CD4-positive, alpha-beta T cell treated with Interleukin-4 for 4 hours (primary cell): ENCODE results near the gene SEMA3F.
"Not testable (repeated sequence)": the region's sequence is repeated elsewhere in the genome, so short reads cannot be mapped to it uniquely, and the experiment has no call there.

Experiments used
- DNase-seq: peaks from one replicate; pipeline ENCODE4 v3.0.0-alpha.2; 2020

Gene SEMA3F

DNA sequence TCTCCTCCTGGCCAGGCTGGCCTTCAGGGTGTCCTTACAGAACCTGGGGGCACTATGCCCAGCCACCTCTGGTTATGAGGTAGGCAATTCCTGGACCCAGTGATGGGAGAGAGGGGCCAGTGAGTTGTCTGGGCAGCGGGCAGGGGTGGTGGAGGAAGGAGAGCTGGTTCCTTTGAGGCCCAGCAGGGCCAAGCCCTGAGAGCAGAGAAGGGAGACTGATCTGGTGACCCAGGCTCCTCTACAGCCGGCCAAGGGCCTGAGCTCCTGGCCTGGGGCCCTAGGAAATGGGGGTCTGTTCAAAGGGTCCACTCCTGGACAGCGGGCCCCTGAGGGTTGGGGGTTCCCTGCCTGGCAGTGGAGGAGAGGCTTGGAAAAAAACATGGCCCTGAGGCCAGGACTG is 57.8 kb downstream of the SEMA3F start:
- no peak for DNase-seq

GRCh38 chr3:50213373-50213772 is 58.2 kb downstream of the SEMA3F start:
- DNase-seq, result no peak

GRCh38 chr3:50214824-50215223 is 59.7 kb downstream of the SEMA3F start:
- DNase-seq, result no peak

DNA sequence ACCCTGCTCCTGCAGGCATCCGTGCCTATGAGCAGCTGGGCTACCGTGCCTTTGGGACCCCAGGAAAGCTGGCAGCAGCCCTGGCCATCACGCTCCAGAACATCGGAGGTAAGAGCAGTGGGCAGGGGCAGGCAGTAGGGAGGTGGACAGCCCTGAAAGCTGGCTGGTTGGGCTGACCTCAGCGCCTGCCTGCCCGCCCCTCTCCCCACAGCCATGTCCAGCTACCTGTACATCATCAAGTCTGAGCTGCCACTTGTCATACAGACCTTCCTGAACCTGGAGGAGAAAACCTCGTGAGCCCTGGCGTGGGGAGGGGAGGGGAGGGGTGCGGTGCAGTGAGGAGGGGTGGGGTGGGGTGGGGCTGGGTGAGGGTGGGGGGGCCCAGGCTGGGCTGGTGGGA is 60.4 kb downstream of the SEMA3F start:
- no peak for DNase-seq

DNA sequence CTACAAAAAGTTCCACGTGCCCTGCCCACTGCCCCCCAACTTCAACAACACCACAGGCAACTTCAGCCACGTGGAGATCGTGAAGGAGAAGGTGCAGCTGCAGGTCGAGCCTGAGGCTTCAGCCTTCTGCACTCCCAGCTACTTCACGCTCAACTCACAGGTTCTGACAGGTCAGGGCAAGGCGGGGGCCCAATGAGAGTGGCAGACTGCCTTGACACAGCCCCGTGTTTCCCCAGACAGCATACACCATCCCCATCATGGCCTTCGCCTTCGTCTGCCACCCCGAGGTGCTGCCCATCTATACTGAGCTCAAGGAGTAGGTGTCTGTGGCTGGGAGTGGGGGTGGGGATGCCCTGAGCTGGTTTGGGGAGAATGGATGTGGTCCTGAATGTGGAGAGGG is 62.6 kb downstream of the SEMA3F start:
- DNase-seq, result no peak

GRCh38 chr3:50218448-50218847 is 63.3 kb downstream of the SEMA3F start:
- DNase-seq, result no peak

- no peak for DNase-seq
Observed at GRCh38 chr3:50219285-50219684, 64.2 kb downstream of the SEMA3F start.

GRCh38 chr3:50220109-50220508 is 65.0 kb downstream of the SEMA3F start:
- no peak for DNase-seq

- DNase-seq, result no peak
Observed at GRCh38 chr3:50221051-50221410, 65.9 kb downstream of the SEMA3F start.

DNA sequence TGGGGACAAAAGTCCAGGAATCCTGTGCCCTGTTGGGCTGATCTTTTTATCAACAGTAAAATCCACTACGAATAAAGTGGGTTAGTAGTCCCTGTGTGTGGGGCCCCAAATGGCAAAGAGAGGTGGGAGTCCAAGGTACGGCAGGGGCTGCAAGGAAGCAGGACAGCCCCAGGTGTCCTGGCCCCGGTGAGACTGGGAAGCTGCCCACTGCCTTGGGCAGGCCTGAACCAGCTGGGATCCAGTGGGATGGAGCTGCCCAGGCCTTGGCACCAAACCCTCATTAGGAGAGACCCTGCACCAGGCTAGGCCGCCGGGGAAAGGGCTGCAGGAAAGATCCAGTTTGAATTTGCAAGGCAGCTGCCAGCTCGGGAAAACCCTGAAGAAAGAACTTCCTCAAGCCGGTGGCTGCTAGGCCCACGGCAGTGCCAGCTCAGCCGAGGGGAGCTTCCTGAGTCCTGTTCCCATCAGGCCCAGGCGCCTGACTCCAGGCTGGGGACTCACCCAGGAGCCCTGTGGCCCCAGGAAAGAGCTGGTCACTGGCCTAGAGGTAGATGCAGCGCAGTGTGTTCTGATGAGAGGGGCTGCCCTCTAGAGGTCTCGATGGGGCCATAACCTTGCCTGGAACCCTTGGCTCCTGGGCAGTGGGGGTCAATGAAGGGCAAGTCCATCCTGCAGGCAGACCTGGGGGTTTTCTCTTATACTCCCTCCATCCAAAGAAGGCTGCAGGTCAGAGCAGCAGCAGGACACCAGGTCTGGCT is 66.5 kb downstream of the SEMA3F start:
- no peak for DNase-seq

DNA sequence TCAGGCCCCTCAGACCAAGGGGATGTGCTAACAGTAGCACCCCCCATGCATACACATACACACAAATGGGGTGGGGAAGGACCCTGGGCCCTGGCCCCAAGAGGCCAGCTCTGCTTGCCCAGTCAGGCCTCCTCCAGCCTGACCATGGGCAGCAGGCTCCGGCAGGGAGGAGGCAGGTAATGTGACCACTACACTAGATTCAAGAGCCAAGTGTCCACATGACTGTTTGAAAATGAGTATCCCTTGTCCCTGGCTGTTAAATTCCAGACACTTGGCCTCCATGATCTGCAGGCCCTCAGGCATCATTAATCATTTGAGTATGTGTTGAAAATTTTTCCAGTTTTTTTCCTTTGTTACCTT is 67.0 kb downstream of the SEMA3F start:
- no peak for DNase-seq

DNA sequence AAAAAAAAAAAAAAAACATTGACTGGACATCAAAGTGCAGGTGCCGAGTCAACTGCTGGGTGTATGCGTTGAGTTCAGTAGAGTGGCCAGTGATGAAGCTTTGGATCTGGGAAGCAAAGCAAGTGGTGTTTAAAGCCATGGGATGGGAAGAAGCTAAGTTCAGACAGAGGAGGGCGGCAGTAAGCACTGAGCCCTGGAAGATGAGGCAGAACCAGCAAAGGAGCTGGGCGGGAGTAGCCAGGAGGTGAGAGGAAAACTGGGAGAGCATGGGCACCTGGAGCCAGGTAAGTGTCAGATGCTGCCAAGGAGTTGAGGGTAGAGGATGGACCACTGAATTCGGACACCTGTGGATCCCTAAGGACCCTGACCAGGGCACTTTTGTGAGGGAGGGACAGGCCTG is 69.5 kb downstream of the SEMA3F start:
- no peak for DNase-seq

GRCh38 chr3:50226888-50227389 is 71.8 kb downstream of the SEMA3F start:
- DNase-seq, result no peak

DNA sequence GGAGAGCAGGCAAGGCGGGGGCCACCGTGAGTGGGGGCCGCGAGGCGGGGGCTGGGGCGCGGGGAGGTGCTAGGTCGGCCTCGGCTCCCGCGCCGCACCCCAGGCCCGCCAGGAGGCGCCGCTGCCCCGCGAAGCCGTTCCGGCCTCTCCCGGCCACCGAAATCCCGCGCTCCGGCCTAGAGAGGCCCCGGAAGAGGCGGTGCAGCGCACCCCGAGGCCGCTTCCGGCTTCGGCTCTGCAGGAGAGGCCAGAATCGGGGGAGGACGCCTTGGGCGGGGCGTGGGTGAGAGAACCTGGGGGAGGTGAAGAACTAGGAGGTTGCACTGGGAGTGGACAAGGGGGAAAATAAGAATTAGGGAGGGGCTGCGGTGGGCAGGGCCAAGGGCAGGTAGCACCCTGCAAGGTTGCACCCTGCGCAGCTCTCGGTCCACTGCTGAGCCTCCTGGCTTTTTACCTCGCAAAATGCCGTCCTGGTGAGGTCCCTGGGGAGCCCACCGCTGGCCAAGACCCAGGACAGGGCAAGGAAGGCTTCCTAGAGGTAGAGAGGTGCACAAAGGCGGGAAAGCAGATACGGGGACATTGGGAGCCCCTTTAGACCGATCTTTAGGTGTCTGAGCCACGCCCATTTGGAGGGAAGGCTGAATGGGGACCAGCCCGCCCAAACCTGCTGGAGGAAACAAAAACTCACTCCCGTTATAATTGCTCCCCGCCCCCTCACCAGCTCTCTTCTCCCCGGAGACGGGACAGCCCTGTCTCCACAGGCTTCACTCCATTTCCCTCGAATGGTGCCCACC is 72.5 kb downstream of the SEMA3F start:
- peak; percentile 92 for DNase-seq

GRCh38 chr3:50228184-50228763 is 73.2 kb downstream of the SEMA3F start:
- not testable (repeated sequence) for DNase-seq

- DNase-seq, result no peak
Observed at GRCh38 chr3:50229490-50229889, 74.4 kb downstream of the SEMA3F start.

GRCh38 chr3:50230104-50230793 is 75.1 kb downstream of the SEMA3F start:
- no peak for DNase-seq

- DNase-seq, result no peak
Observed at GRCh38 chr3:50230794-50231125, 75.6 kb downstream of the SEMA3F start.

- DNase-seq, result no peak
Observed at GRCh38 chr3:50231581-50231980, 76.5 kb downstream of the SEMA3F start.

GRCh38 chr3:50232303-50232702 is 77.2 kb downstream of the SEMA3F start:
- no peak for DNase-seq

DNA sequence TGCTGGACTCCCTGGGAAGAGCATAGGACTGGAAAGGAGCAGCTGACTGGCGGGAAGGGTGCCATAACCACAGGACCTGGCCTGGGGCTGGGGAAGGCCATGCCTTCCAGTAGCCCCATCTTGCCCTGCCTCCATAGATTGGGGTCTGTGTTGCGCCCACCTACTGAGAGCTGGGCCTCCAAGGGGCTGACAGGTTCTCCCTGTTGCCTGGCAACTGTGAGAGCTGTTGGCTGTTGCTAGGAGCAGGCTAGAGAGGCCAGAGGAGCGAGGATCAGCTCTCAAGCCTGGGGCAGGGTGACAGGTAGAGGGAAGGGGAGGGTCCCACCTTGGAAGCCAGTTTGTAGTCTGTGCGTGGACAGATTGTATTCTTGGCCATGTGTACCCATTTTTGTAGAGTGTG is 78.1 kb downstream of the SEMA3F start:
- DNase-seq, result no peak

GRCh38 chr3:50235716-50236483 is 80.8 kb downstream of the SEMA3F start, which contains the start of gene GNAI2:
Gene GNAI2 (plus strand): TSS chr3:50236204. CDS start chr3:50236336, 132 bp downstream.
- DNase-seq, result peak; percentile 99
